Measurements from ENCODE around the gene IL16.

GRCh38 chr15:81152339-81152738 is 44.3 kb upstream of the IL16 start:
- TF ChIP-seq POLR2A (IDR thresholded peaks at IDR 0.05) = no peak
- no peak for TF ChIP-seq CTCF (IDR thresholded peaks at IDR 0.05)
